Retinal pigment epithelial cell (primary cell): ENCODE data around the gene NLRX1.

Source experiments
- DNase-seq: peaks from one replicate; pipeline ENCODE4 v3.0.0-alpha.2; 2010; ENCODE audit warnings: low read depth
- H3K4me3 ChIP-seq: 2 replicates; pipeline ENCODE4 v1.5.1; 2011; ENCODE audit warnings: mild to moderate bottlenecking, low read length, control low read depth, moderate library complexity
- TF ChIP-seq, protein P1 (sequence below): conservative IDR thresholded peaks from 2 replicates; pipeline ENCODE4 v1.5.1; 2011; ENCODE audit warnings: low read depth, low read length, control low read depth, inconsistent platforms

Gene NLRX1

GRCh38 chr11:119154178-119154577 is 14.3 kb upstream of the NLRX1 start:
- no peak overlapping the region for H3K4me3 ChIP-seq
- TF ChIP-seq, protein P1, sequence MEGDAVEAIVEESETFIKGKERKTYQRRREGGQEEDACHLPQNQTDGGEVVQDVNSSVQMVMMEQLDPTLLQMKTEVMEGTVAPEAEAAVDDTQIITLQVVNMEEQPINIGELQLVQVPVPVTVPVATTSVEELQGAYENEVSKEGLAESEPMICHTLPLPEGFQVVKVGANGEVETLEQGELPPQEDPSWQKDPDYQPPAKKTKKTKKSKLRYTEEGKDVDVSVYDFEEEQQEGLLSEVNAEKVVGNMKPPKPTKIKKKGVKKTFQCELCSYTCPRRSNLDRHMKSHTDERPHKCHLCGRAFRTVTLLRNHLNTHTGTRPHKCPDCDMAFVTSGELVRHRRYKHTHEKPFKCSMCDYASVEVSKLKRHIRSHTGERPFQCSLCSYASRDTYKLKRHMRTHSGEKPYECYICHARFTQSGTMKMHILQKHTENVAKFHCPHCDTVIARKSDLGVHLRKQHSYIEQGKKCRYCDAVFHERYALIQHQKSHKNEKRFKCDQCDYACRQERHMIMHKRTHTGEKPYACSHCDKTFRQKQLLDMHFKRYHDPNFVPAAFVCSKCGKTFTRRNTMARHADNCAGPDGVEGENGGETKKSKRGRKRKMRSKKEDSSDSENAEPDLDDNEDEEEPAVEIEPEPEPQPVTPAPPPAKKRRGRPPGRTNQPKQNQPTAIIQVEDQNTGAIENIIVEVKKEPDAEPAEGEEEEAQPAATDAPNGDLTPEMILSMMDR, result no peak

DNA sequence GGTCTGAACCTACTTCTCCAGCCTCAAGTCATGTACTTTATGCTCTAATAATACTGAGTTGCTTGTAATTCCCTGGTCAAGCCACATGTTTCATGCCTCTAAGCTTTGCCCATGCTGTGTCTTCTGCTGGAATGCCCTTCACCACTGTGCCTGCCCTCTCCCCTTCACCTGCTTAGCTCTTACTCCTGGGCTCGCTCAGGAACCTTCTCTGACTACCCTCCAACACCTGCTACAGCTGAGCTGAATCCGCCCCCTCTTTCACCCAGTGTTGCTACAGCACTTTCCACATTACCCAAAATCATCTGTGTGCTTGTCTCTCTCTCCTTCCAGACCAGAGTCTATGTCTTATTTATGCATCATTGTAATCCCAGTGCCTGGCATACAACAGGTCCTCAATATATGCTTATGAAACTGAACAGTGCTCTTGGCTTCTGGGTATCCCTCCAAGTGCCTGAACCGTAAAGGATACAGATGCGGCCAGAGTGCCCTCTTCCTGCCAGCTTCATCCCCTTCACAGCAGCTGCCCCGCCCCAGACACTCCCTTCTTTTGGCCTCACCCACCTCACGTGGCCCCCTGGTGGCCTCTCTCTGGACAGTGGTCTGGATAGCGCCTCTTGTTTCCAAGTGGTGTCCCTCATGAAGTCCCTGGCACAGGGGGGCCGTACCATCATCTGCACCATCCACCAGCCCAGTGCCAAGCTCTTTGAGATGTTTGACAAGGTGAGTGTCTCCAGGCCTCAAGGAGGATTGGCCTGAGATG is 12.6 kb upstream of the NLRX1 start:
- DNase-seq, result no peak
- TF ChIP-seq, protein P1, result peak; percentile 32
- no peak overlapping the region for H3K4me3 ChIP-seq

More at GRCh38 chr11:119154178-119154577, 14.3 kb upstream of the NLRX1 start:
- DNase-seq, result no peak

DNA sequence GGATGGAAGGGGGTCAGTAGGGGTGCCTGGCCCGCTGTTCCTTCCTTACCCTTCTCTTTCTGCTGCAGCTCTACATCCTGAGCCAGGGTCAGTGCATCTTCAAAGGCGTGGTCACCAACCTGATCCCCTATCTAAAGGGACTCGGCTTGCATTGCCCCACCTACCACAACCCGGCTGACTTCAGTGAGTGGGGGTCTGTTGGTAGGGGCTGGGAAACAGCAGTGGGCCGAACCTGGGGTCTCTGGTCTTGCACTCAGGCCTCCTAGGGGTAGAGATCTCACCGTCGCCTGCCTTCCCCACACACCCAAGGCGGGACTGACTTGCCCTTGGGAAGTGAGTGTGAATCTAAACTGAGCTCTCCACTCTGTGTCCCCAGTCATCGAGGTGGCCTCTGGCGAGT is 12.0 kb upstream of the NLRX1 start:
- no peak overlapping the region for H3K4me3 ChIP-seq
- TF ChIP-seq, protein P1, result no peak
- DNase-seq, result no peak

GRCh38 chr11:119157063-119157462 is 11.5 kb upstream of the NLRX1 start:
- H3K4me3 ChIP-seq, result no peak overlapping the region
- TF ChIP-seq, protein P1, result no peak
- DNase-seq, result no peak

DNA sequence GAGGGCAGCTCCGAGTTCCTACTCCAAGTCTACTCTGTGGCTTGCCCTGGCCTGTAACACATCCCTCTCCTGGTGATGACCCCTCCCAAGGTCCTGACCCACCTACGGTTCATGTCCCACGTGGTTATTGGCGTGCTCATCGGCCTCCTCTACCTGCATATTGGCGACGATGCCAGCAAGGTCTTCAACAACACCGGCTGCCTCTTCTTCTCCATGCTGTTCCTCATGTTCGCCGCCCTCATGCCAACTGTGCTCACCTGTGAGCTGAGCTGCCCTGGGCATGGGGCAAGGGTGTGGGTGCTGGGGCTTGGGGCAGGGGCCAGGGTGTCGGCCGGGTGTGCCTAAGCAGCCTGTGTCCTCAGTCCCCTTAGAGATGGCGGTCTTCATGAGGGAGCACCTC is 10.1 kb upstream of the NLRX1 start:
- no peak for DNase-seq
- TF ChIP-seq, protein P1, result no peak
- H3K4me3 ChIP-seq, result no peak overlapping the region

- H3K4me3 ChIP-seq, result no peak overlapping the region
- TF ChIP-seq, protein P1, result no peak
- DNase-seq, result no peak
Observed at GRCh38 chr11:119160151-119160550, 8.4 kb upstream of the NLRX1 start.

- TF ChIP-seq, protein P1, result no peak
- no peak for DNase-seq
- no peak overlapping the region for H3K4me3 ChIP-seq
Observed at GRCh38 chr11:119161871-119162270, 6.7 kb upstream of the NLRX1 start.
